ENCODE results near the gene CD93.

DNA sequence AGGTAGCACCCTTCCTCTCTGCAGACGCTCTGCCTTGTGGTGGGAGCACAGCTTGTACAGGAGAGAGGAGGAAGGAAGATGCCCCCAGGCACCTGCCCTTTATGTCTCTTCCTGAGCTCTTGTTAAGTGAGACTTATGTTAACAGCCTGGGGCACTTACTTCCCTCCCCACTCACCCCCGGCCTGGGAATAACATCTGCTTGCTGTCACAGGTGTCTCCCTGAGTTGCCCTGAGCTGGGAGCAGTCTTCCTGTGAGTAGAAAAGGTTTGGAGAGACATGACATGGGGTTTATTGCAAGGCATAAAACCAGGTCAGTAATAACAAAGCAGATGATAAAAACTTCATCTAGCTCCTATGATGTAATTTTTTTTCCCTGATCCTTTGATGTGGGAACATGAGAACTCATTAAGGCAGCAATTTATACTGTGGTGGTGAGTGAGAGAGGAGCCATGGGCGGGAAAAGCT lies 49.1 kb downstream of the CD93 start:
- TF ChIP-seq, protein P1, sequence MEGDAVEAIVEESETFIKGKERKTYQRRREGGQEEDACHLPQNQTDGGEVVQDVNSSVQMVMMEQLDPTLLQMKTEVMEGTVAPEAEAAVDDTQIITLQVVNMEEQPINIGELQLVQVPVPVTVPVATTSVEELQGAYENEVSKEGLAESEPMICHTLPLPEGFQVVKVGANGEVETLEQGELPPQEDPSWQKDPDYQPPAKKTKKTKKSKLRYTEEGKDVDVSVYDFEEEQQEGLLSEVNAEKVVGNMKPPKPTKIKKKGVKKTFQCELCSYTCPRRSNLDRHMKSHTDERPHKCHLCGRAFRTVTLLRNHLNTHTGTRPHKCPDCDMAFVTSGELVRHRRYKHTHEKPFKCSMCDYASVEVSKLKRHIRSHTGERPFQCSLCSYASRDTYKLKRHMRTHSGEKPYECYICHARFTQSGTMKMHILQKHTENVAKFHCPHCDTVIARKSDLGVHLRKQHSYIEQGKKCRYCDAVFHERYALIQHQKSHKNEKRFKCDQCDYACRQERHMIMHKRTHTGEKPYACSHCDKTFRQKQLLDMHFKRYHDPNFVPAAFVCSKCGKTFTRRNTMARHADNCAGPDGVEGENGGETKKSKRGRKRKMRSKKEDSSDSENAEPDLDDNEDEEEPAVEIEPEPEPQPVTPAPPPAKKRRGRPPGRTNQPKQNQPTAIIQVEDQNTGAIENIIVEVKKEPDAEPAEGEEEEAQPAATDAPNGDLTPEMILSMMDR (IDR thresholded peaks at IDR 0.05): no peak
- TF ChIP-seq POLR2A (IDR thresholded peaks at IDR 0.05): no peak
